ENCODE data around the gene IKZF4. TPM values are rescaled to one million over a fixed set of nuclear protein-coding genes. Genes with fewer than 3 reads are reported as not detected.
"Not testable (repeated sequence)": the region's sequence is repeated elsewhere in the genome, so short reads cannot be mapped to it uniquely, and the experiment has no call there.

IKZF4 gene
- 10 to 100 TPM; 17.6 to 19.4 TPM for total RNA-seq

DNA sequence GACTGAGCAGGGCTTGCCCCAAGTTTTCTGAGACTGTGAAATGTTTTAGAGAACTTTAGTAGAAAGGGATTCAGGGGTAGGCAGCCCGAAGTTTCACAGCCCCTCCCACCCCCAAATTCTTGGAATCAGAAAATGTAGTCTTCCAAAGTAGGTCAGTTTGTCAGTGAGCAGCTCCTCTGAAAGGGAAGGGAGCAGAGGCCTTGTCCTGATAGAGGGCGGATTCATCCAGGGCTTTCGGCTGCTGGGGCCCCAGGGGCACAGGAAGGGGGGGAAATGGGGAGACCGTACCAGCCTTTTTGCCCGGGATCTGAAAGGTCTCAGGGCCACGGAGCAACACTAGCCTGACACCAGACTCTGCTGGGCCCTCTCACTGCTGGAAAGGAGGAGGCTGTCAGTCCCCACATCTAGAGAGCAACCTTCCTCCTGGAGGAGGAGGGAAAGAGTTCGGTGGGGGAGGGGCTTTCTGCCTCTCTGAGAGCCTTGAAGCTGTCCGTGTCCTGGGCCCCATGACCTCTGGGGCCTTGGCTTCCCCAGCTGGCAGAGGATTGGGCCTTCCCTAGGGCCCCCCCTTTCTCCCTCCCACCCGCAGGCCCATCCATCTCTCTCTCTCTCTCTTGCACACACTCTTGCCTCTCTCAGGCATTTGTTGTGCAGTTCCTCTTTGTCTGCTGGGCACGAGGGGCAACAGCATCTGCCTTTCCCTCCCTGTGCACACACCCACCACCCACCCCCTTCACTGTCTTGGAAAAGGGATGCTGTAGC is at the start of gene IKZF4:
TSS of gene IKZF4 (plus strand) at position 621 of the 762 bp plus-strand sequence. CDS start 451 bp downstream, outside the sequence.
- H3K27me3 Mint-ChIP-seq, result no peaks in the 10 kb centered on the region
- ChIA-PET CTCF (interaction anchor here (1.0 to 4.9 kb wide), 7 partner anchors 9 to 282 kb away, joined by 3 to 32 read pairs (median 4); partner anchors contain the start of genes SUOX and ZC3H10), POLR2A (interaction anchor here (0.6 to 3.6 kb wide), 14 partner anchors 9 to 96 kb away, joined by 3 to 20 read pairs (median 4); partner anchors contain the start of gene PA2G4)
- H3K4me1 Mint-ChIP-seq, result peaks cover 55% of the 10 kb centered on the region
- H3K27ac Mint-ChIP-seq, result peak within 1 kb of the TSS; percentile 94
- peak within 1 kb of the TSS; percentile 98 for H3K4me3 Mint-ChIP-seq
- peaks cover 21% of the 10 kb centered on the region for H3K36me3 Mint-ChIP-seq (ENCODE audit: low read depth)
- DNase-seq, result peak; percentile 32
- no peaks in the 10 kb centered on the region for H3K9me3 Mint-ChIP-seq

- H3K4me3 Mint-ChIP-seq, result no peak overlapping the region
- H3K9me3 Mint-ChIP-seq, result no peaks in the 10 kb centered on the region
- ChIA-PET CTCF (no interaction called here), POLR2A (interaction anchor here (2.9 to 3.3 kb wide), 2 partner anchors 15 to 132 kb away, joined by 13 to 37 read pairs; partner anchors contain the start of gene PA2G4)
- no peak for DNase-seq
- peaks cover 51% of the 10 kb centered on the region for H3K36me3 Mint-ChIP-seq (ENCODE audit: low read depth)
- no peaks in the 10 kb centered on the region for H3K27me3 Mint-ChIP-seq
- no peak overlapping the region for H3K27ac Mint-ChIP-seq
- peaks cover 36% of the 10 kb centered on the region for H3K4me1 Mint-ChIP-seq
Measured at GRCh38 chr12:55972042-55972441, 48.8 kb upstream of the IKZF4 start.

DNA sequence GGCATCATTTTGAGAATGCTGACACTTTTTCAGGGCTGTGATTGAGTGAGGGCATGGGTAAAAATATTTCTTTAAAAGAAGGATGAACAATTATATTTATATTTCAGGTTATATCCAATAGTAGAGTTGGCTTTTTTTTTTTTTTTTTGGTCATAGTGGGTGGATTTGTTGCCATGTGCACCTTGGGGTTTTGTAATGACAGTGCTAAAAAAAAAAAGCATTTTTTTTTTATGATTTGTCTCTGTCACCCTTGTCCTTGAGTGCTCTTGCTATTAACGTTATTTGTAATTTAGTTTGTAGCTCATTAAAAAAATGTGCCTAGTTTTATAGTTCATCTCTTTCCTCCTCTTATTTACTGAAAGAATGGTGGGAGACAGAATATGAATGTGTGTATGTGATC is 48.4 kb upstream of the IKZF4 start:
- ChIA-PET POLR2A (interaction anchor here (2.9 to 3.3 kb wide), 2 partner anchors 16 to 131 kb away, joined by 13 to 37 read pairs; partner anchors contain the start of gene PA2G4), CTCF (no interaction called here)
- Mint-ChIP-seq H3K36me3 (ENCODE audit: low read depth) (peaks cover 50% of the 10 kb centered on the region), H3K27me3 (no peaks in the 10 kb centered on the region), H3K4me3 (no peak overlapping the region), H3K4me1 (peaks cover 38% of the 10 kb centered on the region), H3K27ac (no peak overlapping the region), H3K9me3 (no peaks in the 10 kb centered on the region)
- DNase-seq, result no peak

- H3K36me3 Mint-ChIP-seq (ENCODE audit: low read depth), result peaks cover 44% of the 10 kb centered on the region
- peak; percentile 19 for DNase-seq
- POLR2A ChIA-PET, result interaction anchor here (0.6 to 3.3 kb wide), 26 partner anchors 9 to 386 kb away, joined by 3 to 37 read pairs (median 10); partner anchors contain the start of genes CD63, CNPY2, DGKA and DNAJC14
- CTCF ChIA-PET, result interaction anchor here (0.7 to 3.6 kb wide), 23 partner anchors 9 to 1648 kb away, joined by 3 to 26 read pairs (median 7); partner anchors contain the start of genes BLOC1S1, COPZ1, ERBB3 and ORMDL2
- peaks cover 35% of the 10 kb centered on the region for H3K4me1 Mint-ChIP-seq
- no peak overlapping the region for H3K4me3 Mint-ChIP-seq
- H3K27me3 Mint-ChIP-seq, result no peaks in the 10 kb centered on the region
- H3K9me3 Mint-ChIP-seq, result no peaks in the 10 kb centered on the region
- H3K27ac Mint-ChIP-seq, result no peak overlapping the region
Measured at GRCh38 chr12:55972911-55973598, 47.8 kb upstream of the IKZF4 start.

GRCh38 chr12:55973599-55974307 is 47.1 kb upstream of the IKZF4 start, which contains the start of gene RAB5B:
RAB5B (plus strand) TSS chr12:55974078; CDS start chr12:55986961, 12,883 bp downstream.
- POLR2A ChIA-PET, result interaction anchor here (0.5 to 3.3 kb wide), 39 partner anchors 9 to 1537 kb away, joined by 3 to 37 read pairs (median 7); partner anchors contain the start of genes ANKRD52, CD63, CNPY2 and DGKA
- H3K27ac Mint-ChIP-seq, result no peak within 1 kb of the TSS
- H3K27me3 Mint-ChIP-seq, result no peaks in the 10 kb centered on the region
- H3K36me3 Mint-ChIP-seq (ENCODE audit: low read depth), result peaks cover 41% of the 10 kb centered on the region
- CTCF ChIA-PET, result interaction anchor here (0.5 to 3.6 kb wide), 27 partner anchors 9 to 1649 kb away, joined by 3 to 26 read pairs (median 6); partner anchors contain the start of genes BLOC1S1, COPZ1, ERBB3 and ORMDL2
- H3K4me3 Mint-ChIP-seq, result no peak within 1 kb of the TSS
- peak; percentile 99 for DNase-seq
- H3K9me3 Mint-ChIP-seq, result no peaks in the 10 kb centered on the region
- peaks cover 28% of the 10 kb centered on the region for H3K4me1 Mint-ChIP-seq

DNA sequence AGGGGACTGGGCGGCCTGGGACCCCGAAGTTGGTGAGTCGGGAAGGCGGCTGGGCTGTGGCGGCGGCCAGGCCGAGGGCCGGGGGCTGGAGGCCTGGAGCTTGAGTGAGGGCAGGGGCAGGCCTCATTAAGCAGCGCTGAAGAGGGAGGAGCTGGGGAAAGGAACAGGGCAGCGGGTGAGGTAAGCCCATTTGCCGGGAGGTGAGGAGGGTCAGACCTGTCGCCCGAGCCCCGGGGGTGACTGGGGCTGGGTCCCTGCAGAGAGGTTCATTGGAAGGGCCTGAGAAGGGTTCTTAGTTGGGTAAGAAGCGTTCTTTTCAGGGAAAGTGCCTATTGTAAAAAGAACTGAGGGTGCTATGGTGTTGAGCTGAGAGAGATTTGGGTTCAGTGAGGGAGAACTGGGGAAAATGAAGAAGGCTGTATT is 46.5 kb upstream of the IKZF4 start:
- no peak for DNase-seq
- CTCF ChIA-PET, result interaction anchor here (0.5 to 3.6 kb wide), 28 partner anchors 8 to 1649 kb away, joined by 3 to 26 read pairs (median 6); partner anchors contain the start of genes BLOC1S1, COPZ1, DNAJC14 and ERBB3
- H3K27me3 Mint-ChIP-seq, result no peaks in the 10 kb centered on the region
- no peak overlapping the region for H3K27ac Mint-ChIP-seq
- no peaks in the 10 kb centered on the region for H3K9me3 Mint-ChIP-seq
- POLR2A ChIA-PET, result interaction anchor here (0.5 to 3.3 kb wide), 40 partner anchors 8 to 1536 kb away, joined by 3 to 37 read pairs (median 6); partner anchors contain the start of genes ANKRD52, CD63, CNPY2 and DGKA
- H3K4me1 Mint-ChIP-seq, result peaks cover 28% of the 10 kb centered on the region
- H3K4me3 Mint-ChIP-seq, result no peak overlapping the region
- H3K36me3 Mint-ChIP-seq (ENCODE audit: low read depth), result peaks cover 44% of the 10 kb centered on the region

DNA sequence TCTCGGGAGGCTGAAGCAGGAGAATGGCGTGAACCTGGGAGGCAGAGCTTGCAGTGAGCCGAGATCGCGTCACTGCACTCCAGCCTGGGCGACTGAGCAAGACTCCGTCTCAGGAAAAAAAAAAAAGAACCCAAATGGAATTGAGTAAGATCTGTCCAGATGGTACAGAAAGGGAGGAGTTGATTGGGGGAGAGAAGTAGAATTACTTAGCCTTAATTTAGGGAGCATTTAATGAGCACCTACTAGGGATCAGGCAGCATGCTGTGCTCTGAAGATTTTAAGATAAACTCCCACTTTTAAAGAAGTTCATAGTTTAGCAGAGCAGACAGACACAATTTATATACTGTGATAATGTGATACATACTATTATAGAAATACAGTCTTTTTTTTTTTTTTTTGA is 42.5 kb upstream of the IKZF4 start:
- CTCF ChIA-PET, result interaction anchor here (0.6 kb wide), 1 partner anchor 63 kb away, joined by 3 read pairs; no protein-coding TSS in a partner anchor

DNA sequence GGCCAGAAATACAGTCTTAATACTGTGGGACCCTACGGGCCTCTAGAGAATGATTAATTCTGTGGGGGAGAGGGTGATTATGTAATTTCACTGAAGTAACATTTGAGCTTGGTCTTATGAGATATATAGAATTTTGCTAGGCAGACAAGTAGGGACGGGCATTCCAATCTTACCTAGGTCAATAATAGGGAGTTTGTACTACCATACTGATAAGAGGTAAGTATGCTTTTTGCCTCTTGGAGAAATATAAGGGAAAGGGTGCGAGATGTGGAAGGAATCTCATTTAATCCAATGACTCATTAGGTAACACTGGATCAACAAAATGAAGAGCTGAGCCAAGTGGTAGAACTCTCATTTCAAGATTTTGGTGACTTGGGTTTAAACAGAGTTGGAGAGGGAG is 41.8 kb upstream of the IKZF4 start:
- CTCF ChIA-PET, result no interaction called here
- POLR2A ChIA-PET, result interaction anchor here (1.2 kb wide), 1 partner anchor 17 kb away, joined by 3 read pairs; no protein-coding TSS in a partner anchor
- H3K9me3 Mint-ChIP-seq, result no peaks in the 10 kb centered on the region

More for the DNA sequence above, 42.5 kb upstream of the IKZF4 start:
- Mint-ChIP-seq H3K27me3 (no peaks in the 10 kb centered on the region), H3K9me3 (no peaks in the 10 kb centered on the region), H3K36me3 (ENCODE audit: low read depth) (peaks cover 38% of the 10 kb centered on the region), H3K27ac (no peak overlapping the region), H3K4me3 (no peak overlapping the region), H3K4me1 (peaks cover 18% of the 10 kb centered on the region)
- no peak for DNase-seq
- POLR2A ChIA-PET, result no interaction called here

GRCh38 chr12:55981882-55982281 is 39.0 kb upstream of the IKZF4 start:
- ChIA-PET POLR2A (interaction anchor here (1.7 to 2.0 kb wide), 2 partner anchors 8 to 14 kb away, joined by 4 to 15 read pairs; partner anchors contain the start of gene RAB5B), CTCF (interaction anchor here (1.4 to 3.9 kb wide), 4 partner anchors 8 to 26 kb away, joined by 3 to 32 read pairs (median 8); partner anchors contain the start of gene RAB5B)
- H3K9me3 Mint-ChIP-seq, H3K4me3 Mint-ChIP-seq, H3K27me3 Mint-ChIP-seq, H3K4me1 Mint-ChIP-seq, H3K27ac Mint-ChIP-seq, DNase-seq: not testable (repeated sequence)
- peaks cover 33% of the 10 kb centered on the region for H3K36me3 Mint-ChIP-seq (ENCODE audit: low read depth)

More for the DNA sequence above, 41.8 kb upstream of the IKZF4 start:
- no peak for DNase-seq
- peaks cover 43% of the 10 kb centered on the region for H3K36me3 Mint-ChIP-seq (ENCODE audit: low read depth)
- H3K27ac Mint-ChIP-seq, result no peak overlapping the region
- no peaks in the 10 kb centered on the region for H3K27me3 Mint-ChIP-seq
- peaks cover 18% of the 10 kb centered on the region for H3K4me1 Mint-ChIP-seq
- no peak overlapping the region for H3K4me3 Mint-ChIP-seq

- Mint-ChIP-seq H3K27me3 (no peaks in the 10 kb centered on the region), H3K36me3 (ENCODE audit: low read depth) (peaks cover 36% of the 10 kb centered on the region), H3K27ac (no peak overlapping the region)
Measured at GRCh38 chr12:55982319-55982936, 38.4 kb upstream of the IKZF4 start.

DNA sequence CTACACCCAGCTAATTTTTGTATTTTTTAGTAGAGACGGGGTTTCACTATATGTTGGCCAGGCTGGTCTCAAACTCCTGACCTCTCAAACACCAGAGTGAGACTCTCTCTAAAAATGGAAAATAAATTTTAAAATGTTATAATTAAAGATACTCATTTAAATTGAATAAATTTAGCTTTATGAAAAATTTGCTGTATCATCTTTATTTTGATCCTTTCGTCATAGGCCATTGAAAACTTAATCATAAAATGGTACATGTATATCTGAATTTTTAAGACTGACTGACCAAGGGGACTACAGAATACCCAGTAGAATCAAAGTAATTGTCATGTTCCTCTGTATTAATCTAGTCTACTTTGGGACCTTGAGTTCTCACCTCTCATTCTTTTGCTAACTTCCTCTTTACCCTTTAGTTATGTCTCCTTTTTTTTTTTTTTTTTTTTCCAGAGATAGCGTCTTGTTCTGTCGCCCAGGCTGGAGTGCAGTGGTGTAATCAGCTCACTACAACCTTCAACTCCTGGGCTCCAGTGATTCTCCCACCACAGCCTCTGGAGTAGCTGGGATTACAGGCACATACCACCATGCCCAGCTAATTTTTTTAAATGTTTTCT is 37.5 kb upstream of the IKZF4 start:
- Mint-ChIP-seq H3K4me1 (peaks cover 2% of the 10 kb centered on the region), H3K9me3 (no peaks in the 10 kb centered on the region), H3K27me3 (no peaks in the 10 kb centered on the region), H3K4me3 (no peak overlapping the region), H3K36me3 (ENCODE audit: low read depth) (peaks cover 39% of the 10 kb centered on the region), H3K27ac (no peak overlapping the region)
- CTCF ChIA-PET, result interaction anchor here (0.6 to 3.9 kb wide), 7 partner anchors 10 to 1736 kb away, joined by 3 to 32 read pairs (median 5); partner anchors contain the start of genes RAB5B and SUOX
- POLR2A ChIA-PET, result interaction anchor here (0.8 to 2.0 kb wide), 2 partner anchors 9 to 14 kb away, joined by 3 to 15 read pairs; partner anchors contain the start of genes RAB5B and SUOX
- no peak for DNase-seq

More at GRCh38 chr12:55982319-55982936, 38.4 kb upstream of the IKZF4 start:
- no peaks in the 10 kb centered on the region for H3K9me3 Mint-ChIP-seq
- H3K4me3 Mint-ChIP-seq, result no peak overlapping the region
- DNase-seq, result no peak
- POLR2A ChIA-PET, result interaction anchor here (0.7 to 2.0 kb wide), 4 partner anchors 8 to 54 kb away, joined by 3 to 15 read pairs (median 4); partner anchors contain the start of genes RAB5B and SUOX
- CTCF ChIA-PET, result interaction anchor here (0.6 to 3.9 kb wide), 7 partner anchors 9 to 229 kb away, joined by 3 to 32 read pairs (median 5); partner anchors contain the start of genes RAB5B and SUOX
- peaks cover 5% of the 10 kb centered on the region for H3K4me1 Mint-ChIP-seq
